Esophagus squamous epithelium (tissue), 5 donors: ENCODE data around the gene MAD1L1. TPM values are rescaled to one million over a fixed set of nuclear protein-coding genes. Genes with fewer than 3 reads are reported as not detected.

Experiments used
- DNase-seq: peaks from one replicate; lab custom pipeline; 2025; lab: John Stamatoyannopoulos, UW
- H3K27ac ChIP-seq, 4 donors: fragments of 200-600 bp; sonication (generic); one replicate each; pipeline ENCODE4 v1.5.1; 2016 to 2019; ENCODE audit warnings: mild to moderate bottlenecking in 1 of 4
- H3K27me3 ChIP-seq, 4 donors: fragments of 200-600 bp; sonication (generic); 1 replicate in 3 of 4; 2 replicates in 1 of 4; pipeline versions ENCODE4 v1.5.1 to v1.6.0; 2017 to 2021; ENCODE audit warnings: antibody characterized with exemption in 1 of 4
- H3K36me3 ChIP-seq, 3 donors: fragments of 200-600 bp; sonication (generic); one replicate each; pipeline ENCODE4 v1.5.1; 2016 to 2019
- H3K4me1 ChIP-seq, 3 donors: fragments of 200-600 bp; sonication (generic); one replicate each; pipeline ENCODE4 v1.5.1; 2017 to 2019
- H3K4me3 ChIP-seq, 4 donors: fragments of 200-600 bp; sonication (generic); 1 replicate in 3 of 4; 2 replicates in 1 of 4; pipeline ENCODE4 v1.5.1; 2016 to 2019; ENCODE audit warnings: mild to moderate bottlenecking in 2 of 4, moderate library complexity in 1 of 4
- H3K9me3 ChIP-seq, 3 donors: fragments of 200-600 bp; sonication (generic); one replicate each; pipeline ENCODE4 v1.5.1; 2016 to 2019
- POLR2A ChIP-seq, 4 donors: fragments of 450-650 bp; IDR thresholded peaks; one replicate each; pipeline ENCODE4 v1.6.1; 2017; ENCODE audit warnings: antibody characterized with exemption in 4 of 4, mild to moderate bottlenecking in 4 of 4, moderate library complexity in 3 of 4
- WGBS, 2 donors: methylation state at CpG; one replicate each; pipeline ENCODE4 v1.1.5; 2018; 5-methylcytosine and 5-hydroxymethylcytosine counted together
- intact Hi-C: fragments of 100-400 bp; cut with DNase I; formaldehyde crosslinking; loops from one replicate; pipeline ENCODE4 v1.15.0; 2022
- total RNA-seq, 4 donors: library from RNA; depleted of rRNA; stranded (reverse); fragments of >200 nt; gene quantifications; one replicate each; pipeline ENCODE4 v1.1.0, GENCODE V29; 2016
- TF ChIP-seq, protein P1 (sequence below), 6 experiments: fragments of 450-650 bp in 4 of 6; fragments of 200-600 bp in 2 of 6; sonication (generic) in 2 of 6; IDR thresholded peaks; one replicate each; pipeline ENCODE4 v1.5.1; 2016 to 2019; ENCODE audit warnings: antibody characterized with exemption in 6 of 6, mild to moderate bottlenecking in 4 of 6, moderate library complexity in 4 of 6
- donor health status: DM: yes; HTN: yes; CAD: no.

MAD1L1 gene
- total RNA-seq, 4 donors from 2014 or later = 16.6 to 40.4 (median 30.2) TPM

DNA sequence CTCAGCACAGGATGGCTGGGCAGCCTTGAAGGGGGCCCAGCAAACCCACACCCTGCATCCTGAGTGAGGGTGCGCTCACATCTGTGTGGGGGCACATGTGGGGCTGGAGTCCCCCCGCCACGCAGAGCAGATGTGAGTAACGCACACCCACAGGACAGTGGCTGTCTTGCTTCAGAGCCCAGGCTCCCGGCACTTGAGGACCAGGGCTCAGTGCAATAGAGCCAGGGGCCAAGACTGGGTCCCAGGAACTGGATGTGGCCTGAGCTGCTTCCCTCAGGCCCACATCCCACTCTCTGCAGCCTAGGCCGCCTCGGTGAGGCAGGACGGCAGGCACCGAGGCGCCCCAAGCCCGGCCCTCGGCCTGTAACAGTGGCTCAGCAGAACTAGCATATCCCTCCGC lies 159.9 kb downstream of the MAD1L1 start:
- intact Hi-C loops = no loop called here
- WGBS, 2 donors = 80 to 97% methylated on average over 2 to 6 of the region's 13 CpGs
- no peaks in the 10 kb centered on the region for H3K9me3 ChIP-seq
- no peaks in the 10 kb centered on the region for H3K4me1 ChIP-seq
- no peak for DNase-seq
- no peak overlapping the region for H3K4me3 ChIP-seq
- H3K27me3 ChIP-seq = no peaks in the 10 kb centered on the region
- TF ChIP-seq, protein P1, sequence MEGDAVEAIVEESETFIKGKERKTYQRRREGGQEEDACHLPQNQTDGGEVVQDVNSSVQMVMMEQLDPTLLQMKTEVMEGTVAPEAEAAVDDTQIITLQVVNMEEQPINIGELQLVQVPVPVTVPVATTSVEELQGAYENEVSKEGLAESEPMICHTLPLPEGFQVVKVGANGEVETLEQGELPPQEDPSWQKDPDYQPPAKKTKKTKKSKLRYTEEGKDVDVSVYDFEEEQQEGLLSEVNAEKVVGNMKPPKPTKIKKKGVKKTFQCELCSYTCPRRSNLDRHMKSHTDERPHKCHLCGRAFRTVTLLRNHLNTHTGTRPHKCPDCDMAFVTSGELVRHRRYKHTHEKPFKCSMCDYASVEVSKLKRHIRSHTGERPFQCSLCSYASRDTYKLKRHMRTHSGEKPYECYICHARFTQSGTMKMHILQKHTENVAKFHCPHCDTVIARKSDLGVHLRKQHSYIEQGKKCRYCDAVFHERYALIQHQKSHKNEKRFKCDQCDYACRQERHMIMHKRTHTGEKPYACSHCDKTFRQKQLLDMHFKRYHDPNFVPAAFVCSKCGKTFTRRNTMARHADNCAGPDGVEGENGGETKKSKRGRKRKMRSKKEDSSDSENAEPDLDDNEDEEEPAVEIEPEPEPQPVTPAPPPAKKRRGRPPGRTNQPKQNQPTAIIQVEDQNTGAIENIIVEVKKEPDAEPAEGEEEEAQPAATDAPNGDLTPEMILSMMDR (IDR thresholded peaks at IDR 0.05) = no peak
- TF ChIP-seq POLR2A (IDR thresholded peaks at IDR 0.05) = no peak
- no peak overlapping the region for H3K27ac ChIP-seq
- H3K36me3 ChIP-seq = peaks cover 0 to 32% (median 0%) of the 10 kb centered on the region in 3 donors

DNA sequence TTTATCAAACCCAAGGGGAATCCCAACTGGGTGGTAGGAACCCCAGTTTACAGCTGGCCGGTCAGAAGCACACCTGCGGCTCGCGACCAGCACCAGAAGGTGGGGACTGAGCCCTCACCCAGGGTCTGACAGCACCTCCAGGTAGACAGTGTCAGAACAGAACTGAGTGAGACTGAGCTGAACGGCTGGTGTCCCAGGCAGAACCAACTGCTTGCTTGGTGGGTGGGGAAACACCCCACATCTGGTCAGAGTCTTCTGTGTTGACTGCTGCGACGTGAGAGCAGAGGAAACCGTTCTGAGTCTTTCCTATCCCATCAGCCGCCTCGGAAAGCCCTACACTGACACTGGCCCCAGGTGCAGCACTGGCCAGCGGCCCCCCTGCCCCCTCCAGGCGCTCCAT lies 160.7 kb downstream of the MAD1L1 start:
- Histone ChIP-seq H3K36me3 (peaks cover 0 to 34% (median 0%) of the 10 kb centered on the region in 3 donors), H3K9me3 (no peaks in the 10 kb centered on the region), H3K27me3 (no peaks in the 10 kb centered on the region), H3K27ac (no peak overlapping the region), H3K4me1 (no peaks in the 10 kb centered on the region), H3K4me3 (no peak overlapping the region)
- WGBS, 2 donors = 83 to 85% methylated on average over 6 to 8 of the region's 12 CpGs
- no peak for DNase-seq
- TF ChIP-seq POLR2A (IDR thresholded peaks at IDR 0.05) = no peak
- TF ChIP-seq, protein P1 (IDR thresholded peaks at IDR 0.05) = no peak
- intact Hi-C loops = no loop called here

DNA sequence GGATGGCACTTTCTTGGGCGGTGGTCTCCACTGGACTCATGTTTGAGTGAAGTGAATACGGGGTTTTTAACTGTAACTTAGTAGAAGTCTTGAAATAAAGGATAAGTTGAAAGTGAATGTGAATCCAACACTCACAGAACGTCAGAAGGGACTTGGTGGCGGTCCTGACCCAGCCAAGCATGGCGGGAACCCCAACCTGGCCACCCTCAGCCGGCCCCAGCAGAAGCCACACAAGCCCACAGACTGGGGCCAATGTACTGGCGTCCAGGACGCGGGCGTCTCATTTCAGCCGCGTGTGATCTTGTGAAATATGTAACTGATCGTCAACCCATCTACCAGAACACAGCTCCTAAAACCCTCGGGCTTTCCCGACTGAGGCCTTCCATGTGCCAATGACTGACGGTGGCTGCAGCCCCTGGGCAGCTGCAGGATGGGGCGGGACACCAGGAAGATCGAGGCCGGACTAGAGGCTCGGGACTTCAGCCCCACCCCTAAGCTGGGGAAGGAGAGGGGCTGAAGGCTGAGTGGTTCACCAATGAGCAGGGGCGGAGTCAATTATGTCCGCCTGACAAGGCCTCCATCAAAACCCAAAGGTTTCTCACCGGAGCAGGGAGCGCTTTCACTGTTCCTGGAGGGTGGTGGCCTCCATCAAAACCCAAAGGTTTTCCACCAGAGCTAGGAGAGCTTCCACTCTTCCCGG lies 161.5 kb downstream of the MAD1L1 start:
- Histone ChIP-seq H3K27ac (no peak overlapping the region), H3K4me1 (no peaks in the 10 kb centered on the region), H3K9me3 (no peaks in the 10 kb centered on the region), H3K36me3 (peaks cover 0 to 34% (median 0%) of the 10 kb centered on the region in 3 donors), H3K4me3 (no peak overlapping the region), H3K27me3 (no peaks in the 10 kb centered on the region)
- TF ChIP-seq POLR2A (IDR thresholded peaks at IDR 0.05) = no peak
- TF ChIP-seq, protein P1 (IDR thresholded peaks at IDR 0.05) = no peak
- intact Hi-C loops = no loop called here
- 97 to 100% methylated on average over 1 to 7 of the region's 25 CpGs for WGBS, 2 donors
- no peak for DNase-seq

DNA sequence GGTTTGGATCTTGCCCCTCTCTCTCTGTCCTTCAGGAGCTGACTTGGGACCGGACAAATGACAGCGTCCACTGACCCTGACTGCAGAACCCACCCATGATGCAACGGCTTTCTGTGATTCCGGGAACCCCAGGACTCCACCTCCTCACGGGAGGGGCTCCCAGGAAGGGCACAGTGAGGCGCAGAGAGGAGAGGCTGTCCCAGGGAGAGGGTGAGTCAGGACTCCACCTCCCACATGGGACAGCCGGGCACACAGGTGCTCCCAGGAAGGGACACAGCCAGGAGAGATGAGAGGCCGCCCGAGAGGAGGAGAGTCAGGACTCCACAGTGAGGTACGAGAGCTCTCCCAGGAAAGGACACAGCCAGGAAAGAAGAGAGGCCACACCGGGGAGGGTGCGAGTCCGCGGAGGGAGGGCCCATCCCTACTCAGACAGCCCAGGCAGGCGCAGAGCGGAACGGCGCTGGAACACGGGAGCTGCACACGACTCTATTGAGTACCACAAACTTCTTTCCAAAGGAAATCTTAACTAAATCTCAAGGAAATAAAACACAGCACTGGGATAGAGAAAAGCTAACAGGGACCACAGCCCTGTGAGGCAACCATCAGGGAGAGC lies 162.5 kb downstream of the MAD1L1 start:
- DNase-seq = no peak
- Histone ChIP-seq H3K4me1 (no peaks in the 10 kb centered on the region), H3K36me3 (peaks cover 0 to 37% (median 0%) of the 10 kb centered on the region in 3 donors), H3K27ac (no peak overlapping the region), H3K27me3 (no peaks in the 10 kb centered on the region), H3K4me3 (no peak overlapping the region), H3K9me3 (no peaks in the 10 kb centered on the region)
- intact Hi-C loops = no loop called here
- TF ChIP-seq, protein P1 (IDR thresholded peaks at IDR 0.05) = no peak
- TF ChIP-seq POLR2A (IDR thresholded peaks at IDR 0.05) = no peak
- 91% methylated on average over 14 of the region's 20 CpGs for WGBS, 2 donors

DNA sequence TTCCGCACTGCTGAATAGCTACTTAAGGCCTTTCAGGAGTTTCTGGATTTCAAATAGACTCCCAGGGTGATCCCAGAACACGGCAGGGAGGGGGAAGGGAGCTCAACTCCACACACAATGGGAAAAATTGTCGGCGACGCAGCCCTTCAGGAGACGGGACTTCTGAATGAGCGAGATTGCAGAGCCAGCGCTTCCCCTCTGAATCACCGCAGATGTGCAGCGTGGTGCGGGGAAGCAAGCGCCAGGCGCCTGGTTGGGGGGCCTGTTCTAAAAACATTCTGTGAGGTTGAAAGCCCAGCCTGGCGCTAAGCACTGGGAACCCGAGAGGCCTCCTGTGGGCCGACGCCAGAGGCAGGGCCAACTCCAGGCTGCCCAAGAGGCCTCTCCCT lies 163.3 kb downstream of the MAD1L1 start:
- WGBS, 2 donors = 77 to 89% methylated on average over 12 to 16 of the region's 17 CpGs
- no peak for DNase-seq
- Histone ChIP-seq H3K27ac (no peak overlapping the region), H3K9me3 (no peaks in the 10 kb centered on the region), H3K4me3 (no peak overlapping the region), H3K36me3 (peaks cover 0 to 44% (median 0%) of the 10 kb centered on the region in 3 donors), H3K4me1 (peaks cover 0 to under 1% (median 0%) of the 10 kb centered on the region in 3 donors), H3K27me3 (no peaks in the 10 kb centered on the region)
- intact Hi-C loops = no loop called here
- TF ChIP-seq, protein P1 (IDR thresholded peaks at IDR 0.05) = no peak
- no peak for TF ChIP-seq POLR2A (IDR thresholded peaks at IDR 0.05)
